ENCODE data around the gene C6orf132.

The C6orf132 gene

GRCh38 chr6:42138630-42139619, 3.5 kb downstream of the C6orf132 start:
- no peak for TF ChIP-seq CTCF (conservative IDR thresholded peaks at IDR 0.05; ENCODE audit: low read depth, low read length)
- no peak overlapping the region for H3K4me3 ChIP-seq (ENCODE audit: low read length)
- DNase-seq (ENCODE audit: low read depth), result no peak

GRCh38 chr6:42138190-42138589, 4.2 kb downstream of the C6orf132 start:
- H3K4me3 ChIP-seq (ENCODE audit: low read length), result no peak overlapping the region
- DNase-seq (ENCODE audit: low read depth), result no peak
- TF ChIP-seq CTCF (conservative IDR thresholded peaks at IDR 0.05; ENCODE audit: low read depth, low read length), result no peak

DNA sequence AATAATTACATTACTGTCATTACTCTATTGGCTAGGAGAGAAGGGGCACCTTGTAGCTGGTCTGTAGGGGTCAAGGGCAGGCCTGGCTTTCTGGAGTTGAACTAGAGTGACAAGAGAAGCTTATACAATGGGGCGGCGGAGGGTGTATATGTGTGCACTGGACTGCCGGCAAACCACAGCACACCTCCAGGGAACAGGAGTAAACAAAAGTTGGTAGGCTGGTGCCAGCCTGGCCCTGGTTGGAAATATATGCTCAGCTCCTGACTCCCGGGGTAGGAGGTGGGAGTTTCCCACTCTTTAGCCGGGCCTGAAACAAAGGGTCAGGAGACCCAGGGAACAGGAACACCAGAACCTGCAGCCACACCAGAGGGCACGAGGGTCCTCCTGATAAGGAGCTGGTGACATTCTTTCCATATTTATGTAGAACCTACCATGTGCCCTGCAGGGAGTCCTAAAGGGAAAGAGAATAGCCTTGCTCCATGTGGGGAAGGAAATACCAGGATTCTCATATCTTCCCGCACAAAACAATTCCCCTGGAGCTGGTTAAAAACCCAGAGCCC, 5.1 kb downstream of the C6orf132 start:
- H3K4me3 ChIP-seq (ENCODE audit: low read length), result no peak overlapping the region
- no peak for DNase-seq (ENCODE audit: low read depth)
- no peak for TF ChIP-seq CTCF (conservative IDR thresholded peaks at IDR 0.05; ENCODE audit: low read depth, low read length)

DNA sequence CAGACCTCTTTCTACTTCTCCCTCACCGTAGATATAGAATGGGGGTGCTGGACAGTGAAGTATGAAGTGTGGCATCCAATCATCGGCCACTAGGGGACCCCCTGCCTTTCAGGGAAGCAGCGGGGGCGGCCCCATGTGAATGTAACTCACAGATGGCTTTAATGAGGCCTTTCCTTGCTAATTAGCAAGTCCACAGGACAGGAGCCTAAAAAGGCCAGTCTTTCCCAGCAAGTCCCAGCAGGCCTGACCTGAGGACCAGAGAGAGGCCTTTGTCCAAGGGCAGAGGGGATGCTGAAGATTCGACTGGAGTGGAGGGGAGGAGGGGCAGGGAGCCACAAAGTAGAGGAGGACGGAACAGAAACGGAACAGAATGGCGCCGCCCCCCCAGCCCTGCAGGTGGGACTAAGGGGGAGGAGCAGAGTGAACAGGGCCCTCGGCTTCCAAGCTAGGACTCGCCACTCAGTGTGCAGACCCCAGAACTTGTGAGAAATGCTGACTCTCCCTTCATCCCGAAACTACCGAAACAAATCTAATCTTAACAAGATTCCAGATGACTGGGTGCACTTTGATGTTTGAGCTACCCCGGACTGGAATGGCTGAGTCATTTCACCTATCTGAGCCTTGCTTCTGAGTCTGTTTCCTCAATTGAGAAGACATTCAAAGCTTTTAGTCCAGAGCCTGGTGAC, 5.8 kb downstream of the C6orf132 start:
- no peak for DNase-seq (ENCODE audit: low read depth)
- TF ChIP-seq CTCF (conservative IDR thresholded peaks at IDR 0.05; ENCODE audit: low read depth, low read length), result peak; percentile 59
- no peak overlapping the region for H3K4me3 ChIP-seq (ENCODE audit: low read length)

DNA sequence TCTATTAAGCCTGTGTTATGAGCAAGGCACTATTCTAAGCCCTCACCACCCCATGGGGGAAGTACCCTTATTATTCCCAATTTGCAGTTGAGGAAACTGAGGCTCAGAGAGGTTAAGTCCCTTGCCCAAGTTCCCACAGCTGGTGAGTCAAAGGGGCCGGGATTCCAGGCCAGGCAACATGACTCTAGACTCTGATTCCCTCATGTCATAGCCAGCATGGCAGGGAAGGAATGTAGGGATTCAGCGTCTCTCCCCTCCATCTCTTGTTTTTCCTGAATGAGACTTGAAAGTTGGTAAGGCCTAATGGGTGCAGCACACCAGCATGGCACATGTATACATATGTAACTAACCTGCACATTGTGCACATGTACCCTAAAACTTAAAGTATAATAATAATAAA, 6.7 kb downstream of the C6orf132 start:
- no peak for TF ChIP-seq CTCF (conservative IDR thresholded peaks at IDR 0.05; ENCODE audit: low read depth, low read length)
- no peak overlapping the region for H3K4me3 ChIP-seq (ENCODE audit: low read length)
- DNase-seq (ENCODE audit: low read depth), result no peak

- no peak for TF ChIP-seq CTCF (conservative IDR thresholded peaks at IDR 0.05; ENCODE audit: low read depth, low read length)
- no peak for DNase-seq (ENCODE audit: low read depth)
- no peak overlapping the region for H3K4me3 ChIP-seq (ENCODE audit: low read length)
Observed at GRCh38 chr6:42135161-42135560, 7.3 kb downstream of the C6orf132 start.
